Fibroblast of lung (primary cell): ENCODE results near the gene SMAD2.

Experiments
- EZH2 ChIP-seq: IDR thresholded peaks from 2 replicates; pipeline ENCODE4 v1.5.1; 2012; ENCODE audit warnings: low read length, control low read depth, mild to moderate bottlenecking; ENCODE audit errors: missing control alignments
- TF ChIP-seq, protein P1 (sequence below), 2 donors: IDR thresholded peaks in 1 of 2; conservative IDR thresholded peaks in 1 of 2; 1 replicate in 1 of 2; 2 replicates in 1 of 2; pipeline ENCODE4 v1.5.1; 2011 to 2012; ENCODE audit warnings: low read length in 2 of 2, control low read depth in 1 of 2, inconsistent platforms in 1 of 2, low read depth in 1 of 2, mild to moderate bottlenecking in 1 of 2

DNA sequence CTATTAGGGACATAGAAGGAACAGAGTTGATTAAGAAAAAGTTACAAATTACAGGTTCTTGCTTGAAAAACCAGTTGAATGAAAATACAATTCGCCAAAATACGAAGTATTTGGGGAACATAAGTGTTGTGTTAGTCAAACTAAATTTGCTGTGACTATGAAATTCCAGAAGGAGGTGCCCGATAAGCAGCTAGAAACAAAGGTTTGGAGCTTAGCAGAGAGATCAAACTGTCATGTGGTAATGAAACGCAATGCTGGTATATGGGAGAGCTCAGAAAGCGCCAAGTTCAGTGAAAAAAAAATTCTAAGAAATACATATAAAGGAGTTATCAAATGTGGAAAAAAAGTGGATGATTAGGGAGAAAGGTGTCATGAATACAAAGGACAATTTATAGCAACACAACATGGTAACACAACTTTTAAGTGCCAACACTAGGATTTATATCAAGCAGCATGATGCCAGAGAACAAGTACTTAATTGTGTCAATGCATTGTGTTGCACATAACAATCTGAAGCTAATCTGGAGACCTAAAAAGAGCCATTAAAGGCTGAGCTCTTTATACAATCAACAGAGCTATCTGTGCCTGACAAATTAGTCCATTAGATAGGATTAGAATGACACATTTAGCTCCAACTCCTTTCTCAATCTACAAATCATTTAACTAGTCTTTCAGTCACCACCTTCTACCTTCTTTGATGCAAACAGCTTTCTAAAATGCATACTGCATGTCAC lies 31.2 kb downstream of the SMAD2 start:
- TF ChIP-seq, protein P1, sequence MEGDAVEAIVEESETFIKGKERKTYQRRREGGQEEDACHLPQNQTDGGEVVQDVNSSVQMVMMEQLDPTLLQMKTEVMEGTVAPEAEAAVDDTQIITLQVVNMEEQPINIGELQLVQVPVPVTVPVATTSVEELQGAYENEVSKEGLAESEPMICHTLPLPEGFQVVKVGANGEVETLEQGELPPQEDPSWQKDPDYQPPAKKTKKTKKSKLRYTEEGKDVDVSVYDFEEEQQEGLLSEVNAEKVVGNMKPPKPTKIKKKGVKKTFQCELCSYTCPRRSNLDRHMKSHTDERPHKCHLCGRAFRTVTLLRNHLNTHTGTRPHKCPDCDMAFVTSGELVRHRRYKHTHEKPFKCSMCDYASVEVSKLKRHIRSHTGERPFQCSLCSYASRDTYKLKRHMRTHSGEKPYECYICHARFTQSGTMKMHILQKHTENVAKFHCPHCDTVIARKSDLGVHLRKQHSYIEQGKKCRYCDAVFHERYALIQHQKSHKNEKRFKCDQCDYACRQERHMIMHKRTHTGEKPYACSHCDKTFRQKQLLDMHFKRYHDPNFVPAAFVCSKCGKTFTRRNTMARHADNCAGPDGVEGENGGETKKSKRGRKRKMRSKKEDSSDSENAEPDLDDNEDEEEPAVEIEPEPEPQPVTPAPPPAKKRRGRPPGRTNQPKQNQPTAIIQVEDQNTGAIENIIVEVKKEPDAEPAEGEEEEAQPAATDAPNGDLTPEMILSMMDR (conservative IDR thresholded peaks at IDR 0.05 in 1 of 2, IDR thresholded peaks at IDR 0.05 in 1 of 2; ENCODE audit: low read depth in 1 of 2, low read length in 2 of 2) = no peak
- no peak for TF ChIP-seq EZH2
